Measurements from ENCODE around the gene CPED1.
A peak's percentile ranks its signal among the peaks of the same experiment; 100 is the strongest.

CPED1 gene

GRCh38 chr7:121020249-121020988 lies 31.9 kb downstream of the CPED1 start:
- TF ChIP-seq CTCF (conservative IDR thresholded peaks at IDR 0.05; ENCODE audit: low read length): no peak
- no peak overlapping the region for H3K4me3 ChIP-seq (ENCODE audit: low read length)
- peak; percentile 73 for DNase-seq (ENCODE audit: low read depth)

- DNase-seq (ENCODE audit: low read depth): no peak
- TF ChIP-seq CTCF (conservative IDR thresholded peaks at IDR 0.05; ENCODE audit: low read length): no peak
- H3K4me3 ChIP-seq (ENCODE audit: low read length): no peak overlapping the region
Observed at GRCh38 chr7:121020989-121021969, 32.8 kb downstream of the CPED1 start.

- TF ChIP-seq CTCF (conservative IDR thresholded peaks at IDR 0.05; ENCODE audit: low read length): no peak
- DNase-seq (ENCODE audit: low read depth): no peak
- H3K4me3 ChIP-seq (ENCODE audit: low read length): no peak overlapping the region
Observed at GRCh38 chr7:121023194-121023593, 34.7 kb downstream of the CPED1 start.

- TF ChIP-seq CTCF (conservative IDR thresholded peaks at IDR 0.05; ENCODE audit: low read length): no peak
- DNase-seq (ENCODE audit: low read depth): no peak
- 0 out of 2 replicates have a peak overlapping the region, but pooled peaks have one; percentile 7 for H3K4me3 ChIP-seq (ENCODE audit: low read length)
Observed at GRCh38 chr7:121023683-121024511, 35.4 kb downstream of the CPED1 start.

GRCh38 chr7:121024611-121025010 lies 36.1 kb downstream of the CPED1 start:
- DNase-seq (ENCODE audit: low read depth): no peak
- no peak overlapping the region for H3K4me3 ChIP-seq (ENCODE audit: low read length)
- no peak for TF ChIP-seq CTCF (conservative IDR thresholded peaks at IDR 0.05; ENCODE audit: low read length)

- no peak for TF ChIP-seq CTCF (conservative IDR thresholded peaks at IDR 0.05; ENCODE audit: low read length)
- H3K4me3 ChIP-seq (ENCODE audit: low read length): no peak overlapping the region
Observed at GRCh38 chr7:121026159-121026558, 37.6 kb downstream of the CPED1 start.

More at GRCh38 chr7:121026159-121026558, 37.6 kb downstream of the CPED1 start:
- no peak for DNase-seq (ENCODE audit: low read depth)

Data from AG10803 (cell line).